OCI-LY3 (cell line): ENCODE measurements around the gene VAC14.

Experiments used
- H2AFZ ChIP-seq: fragments of 200-600, 300-600 bp; shearing (Covaris generic); 2 replicates; pipeline ENCODE4 v1.6.0; 2014; ENCODE audit warnings: antibody characterized with exemption, low read depth, low read length
- H3K27ac ChIP-seq: fragments of 200-600, 300-600 bp; sonication (generic); 2 replicates; pipeline ENCODE4 v1.5.1; 2014; ENCODE audit warnings: mild to moderate bottlenecking, low read length, moderate library complexity, mixed read lengths
- H3K27me3 ChIP-seq: fragments of 200-600, 300-600 bp; sonication (generic); 2 replicates; pipeline ENCODE4 v1.6.1; 2014; ENCODE audit warnings: low read depth, low read length, mixed read lengths
- H3K36me3 ChIP-seq: fragments of 200-600, 300-600 bp; sonication (generic); replicated peaks from 2 replicates; pipeline ENCODE3; 2014; ENCODE audit warnings: low read depth, low read length, mixed read lengths
- H3K4me1 ChIP-seq: fragments of 300-600, 200-600 bp; sonication (generic); 2 replicates; pipeline ENCODE4 v1.6.1; 2014; ENCODE audit warnings: low read length, mixed read lengths
- H3K4me2 ChIP-seq: fragments of 200-600, 300-600 bp; sonication (generic); 2 replicates; pipeline ENCODE4 v1.6.1; 2014; ENCODE audit warnings: low read length, mixed read lengths
- H3K4me3 ChIP-seq: fragments of 300-600, 200-600 bp; sonication (generic); 2 replicates; pipeline ENCODE4 v1.5.1; 2014; ENCODE audit warnings: antibody characterized with exemption, mild to moderate bottlenecking, low read length, moderate library complexity
- H3K79me2 ChIP-seq: fragments of 300-600, 200-600 bp; shearing (Covaris generic); 2 replicates; pipeline ENCODE4 v1.6.1; 2014; ENCODE audit warnings: mild to moderate bottlenecking, low read length, mixed read lengths
- H3K9ac ChIP-seq: fragments of 300-600, 200-600 bp; shearing (Covaris generic); 2 replicates; pipeline ENCODE4 v1.6.0; 2014; ENCODE audit warnings: mild to moderate bottlenecking, low read length, moderate library complexity
- H3K9me3 ChIP-seq: fragments of 200-600, 300-600 bp; shearing (Covaris generic); 2 replicates; pipeline ENCODE4 v1.6.1; 2014; ENCODE audit warnings: low read length, mixed read lengths; ENCODE audit not compliant: insufficient read depth
- H4K20me1 ChIP-seq: fragments of 200-600, 300-600 bp; sonication (generic); 2 replicates; pipeline ENCODE4 v1.6.1; 2016; ENCODE audit warnings: low read length, mixed read lengths; ENCODE audit not compliant: insufficient read depth
- EZH2phosphoT487 ChIP-seq: fragments of 200-600 bp; shearing (Covaris generic); IDR thresholded peaks from 2 replicates; pipeline ENCODE4 v1.6.1; 2018; ENCODE audit warnings: antibody characterized with exemption, mixed run types, low read depth
- TF ChIP-seq, protein P1 (sequence below): fragments of 200-600, 300-600 bp; sonication (generic); IDR thresholded peaks from 2 replicates; pipeline ENCODE4 v1.5.1; 2014; ENCODE audit warnings: antibody characterized with exemption, low read length, low read depth

The VAC14 gene

DNA sequence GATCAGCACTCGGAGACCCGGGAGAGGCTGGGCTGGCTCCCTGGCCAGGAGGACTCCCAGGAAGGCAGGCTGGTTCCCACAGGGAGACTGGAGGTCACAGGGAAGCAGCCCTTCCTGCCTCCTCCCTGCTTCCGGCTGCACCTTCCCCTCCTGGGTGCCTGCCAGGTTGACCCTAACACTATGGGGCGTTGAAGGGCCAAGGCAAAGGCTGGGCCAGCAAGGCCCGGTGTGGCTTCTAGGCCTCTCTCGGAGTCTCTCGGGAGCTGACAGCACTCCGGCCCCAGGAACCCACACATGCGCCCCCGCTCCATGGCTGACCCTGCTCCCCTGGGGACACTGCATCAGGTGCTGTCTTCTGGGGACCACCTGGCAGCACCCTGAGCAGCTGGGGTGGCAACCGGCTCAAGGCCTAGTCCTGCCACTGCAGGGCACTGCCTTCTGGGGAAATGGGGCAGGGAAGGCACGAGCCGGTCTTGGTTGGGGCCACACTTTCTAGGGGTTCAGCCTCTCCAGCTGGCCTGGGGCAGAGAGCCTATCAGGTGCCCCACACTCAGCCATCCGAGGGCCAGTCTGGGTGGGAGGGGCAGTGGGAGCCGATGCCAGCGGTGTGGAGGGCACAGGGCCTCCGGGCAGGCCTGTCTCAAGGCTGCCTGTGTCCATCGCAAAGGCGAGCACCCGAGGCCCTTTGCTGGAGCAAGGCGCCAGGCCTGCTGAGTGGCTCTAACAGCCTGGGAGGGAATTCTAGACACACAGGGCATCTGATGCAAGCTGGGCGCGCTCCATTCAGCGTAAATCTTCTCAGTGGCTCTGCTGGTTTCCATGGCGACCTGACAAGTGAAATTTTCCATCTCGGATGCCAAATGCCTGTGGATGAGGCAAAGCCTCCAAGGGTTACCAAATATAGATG, 109.5 kb downstream of the VAC14 start:
- Histone ChIP-seq H3K9ac (no peak overlapping the region), H3K9me3 (no peaks in the 10 kb centered on the region), H2AFZ (no peak overlapping the region), H3K4me1 (no peaks in the 10 kb centered on the region), H3K4me2 (no peak overlapping the region), H3K4me3 (no peak overlapping the region), H3K27me3 (no peaks in the 10 kb centered on the region), H4K20me1 (no peaks in the 10 kb centered on the region), H3K79me2 (no peaks in the 10 kb centered on the region), H3K27ac (no peak overlapping the region), H3K36me3 (no peaks in the 10 kb centered on the region)
- TF ChIP-seq, protein P1, sequence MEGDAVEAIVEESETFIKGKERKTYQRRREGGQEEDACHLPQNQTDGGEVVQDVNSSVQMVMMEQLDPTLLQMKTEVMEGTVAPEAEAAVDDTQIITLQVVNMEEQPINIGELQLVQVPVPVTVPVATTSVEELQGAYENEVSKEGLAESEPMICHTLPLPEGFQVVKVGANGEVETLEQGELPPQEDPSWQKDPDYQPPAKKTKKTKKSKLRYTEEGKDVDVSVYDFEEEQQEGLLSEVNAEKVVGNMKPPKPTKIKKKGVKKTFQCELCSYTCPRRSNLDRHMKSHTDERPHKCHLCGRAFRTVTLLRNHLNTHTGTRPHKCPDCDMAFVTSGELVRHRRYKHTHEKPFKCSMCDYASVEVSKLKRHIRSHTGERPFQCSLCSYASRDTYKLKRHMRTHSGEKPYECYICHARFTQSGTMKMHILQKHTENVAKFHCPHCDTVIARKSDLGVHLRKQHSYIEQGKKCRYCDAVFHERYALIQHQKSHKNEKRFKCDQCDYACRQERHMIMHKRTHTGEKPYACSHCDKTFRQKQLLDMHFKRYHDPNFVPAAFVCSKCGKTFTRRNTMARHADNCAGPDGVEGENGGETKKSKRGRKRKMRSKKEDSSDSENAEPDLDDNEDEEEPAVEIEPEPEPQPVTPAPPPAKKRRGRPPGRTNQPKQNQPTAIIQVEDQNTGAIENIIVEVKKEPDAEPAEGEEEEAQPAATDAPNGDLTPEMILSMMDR, result no peak
- no peak for TF ChIP-seq EZH2phosphoT487

DNA sequence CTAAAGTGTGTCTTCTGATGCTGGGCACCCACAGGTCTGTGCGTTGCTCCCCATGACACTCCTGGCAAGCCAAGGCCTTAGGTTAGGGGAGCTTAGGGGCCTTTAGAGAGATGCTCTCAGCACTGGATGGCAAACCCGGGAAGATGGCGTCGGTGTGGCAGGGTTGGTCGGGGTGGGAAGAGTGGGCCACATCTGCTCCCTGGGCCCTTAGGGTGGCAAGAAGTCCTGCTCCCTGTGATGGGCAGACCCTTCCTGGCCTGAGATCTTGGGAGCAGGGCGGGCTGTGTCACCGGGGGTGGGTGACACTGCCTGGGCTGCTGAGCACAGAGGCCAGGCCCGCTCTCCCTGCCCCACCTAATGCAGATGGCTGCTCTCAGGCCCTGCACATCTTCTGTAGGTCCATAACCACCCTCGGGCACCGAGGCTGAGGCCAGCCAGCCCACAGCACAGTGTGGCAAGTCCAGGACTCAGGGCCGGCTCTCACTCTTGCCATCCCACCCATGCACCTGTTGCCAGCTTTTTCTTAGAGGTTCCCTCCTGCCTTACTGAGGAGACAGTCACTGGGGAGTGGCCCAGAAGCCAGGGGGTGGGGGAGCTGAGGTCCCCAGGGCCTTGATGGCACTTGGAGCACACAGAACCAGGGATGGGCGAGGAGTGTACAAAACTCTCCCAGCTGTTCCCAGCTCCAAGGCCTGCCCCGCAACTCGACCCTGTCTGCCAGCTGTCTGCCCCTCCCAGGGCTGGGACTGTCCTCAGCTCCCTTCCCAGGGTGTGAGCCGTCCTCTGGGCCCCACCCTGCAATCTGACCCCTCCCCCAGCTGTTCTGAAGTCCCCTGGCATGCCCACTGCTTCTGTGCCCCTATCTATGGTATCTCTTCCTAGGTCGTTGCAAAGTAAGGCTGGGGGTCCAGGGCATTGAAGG, 110.7 kb downstream of the VAC14 start:
- Histone ChIP-seq H2AFZ (no peak overlapping the region), H3K4me3 (no peak overlapping the region), H3K9ac (no peak overlapping the region), H3K4me2 (no peak overlapping the region), H3K79me2 (no peaks in the 10 kb centered on the region), H3K9me3 (no peaks in the 10 kb centered on the region), H3K4me1 (no peaks in the 10 kb centered on the region), H4K20me1 (no peaks in the 10 kb centered on the region), H3K36me3 (no peaks in the 10 kb centered on the region), H3K27me3 (no peaks in the 10 kb centered on the region), H3K27ac (no peak overlapping the region)
- no peak for TF ChIP-seq EZH2phosphoT487
- TF ChIP-seq, protein P1, result no peak

DNA sequence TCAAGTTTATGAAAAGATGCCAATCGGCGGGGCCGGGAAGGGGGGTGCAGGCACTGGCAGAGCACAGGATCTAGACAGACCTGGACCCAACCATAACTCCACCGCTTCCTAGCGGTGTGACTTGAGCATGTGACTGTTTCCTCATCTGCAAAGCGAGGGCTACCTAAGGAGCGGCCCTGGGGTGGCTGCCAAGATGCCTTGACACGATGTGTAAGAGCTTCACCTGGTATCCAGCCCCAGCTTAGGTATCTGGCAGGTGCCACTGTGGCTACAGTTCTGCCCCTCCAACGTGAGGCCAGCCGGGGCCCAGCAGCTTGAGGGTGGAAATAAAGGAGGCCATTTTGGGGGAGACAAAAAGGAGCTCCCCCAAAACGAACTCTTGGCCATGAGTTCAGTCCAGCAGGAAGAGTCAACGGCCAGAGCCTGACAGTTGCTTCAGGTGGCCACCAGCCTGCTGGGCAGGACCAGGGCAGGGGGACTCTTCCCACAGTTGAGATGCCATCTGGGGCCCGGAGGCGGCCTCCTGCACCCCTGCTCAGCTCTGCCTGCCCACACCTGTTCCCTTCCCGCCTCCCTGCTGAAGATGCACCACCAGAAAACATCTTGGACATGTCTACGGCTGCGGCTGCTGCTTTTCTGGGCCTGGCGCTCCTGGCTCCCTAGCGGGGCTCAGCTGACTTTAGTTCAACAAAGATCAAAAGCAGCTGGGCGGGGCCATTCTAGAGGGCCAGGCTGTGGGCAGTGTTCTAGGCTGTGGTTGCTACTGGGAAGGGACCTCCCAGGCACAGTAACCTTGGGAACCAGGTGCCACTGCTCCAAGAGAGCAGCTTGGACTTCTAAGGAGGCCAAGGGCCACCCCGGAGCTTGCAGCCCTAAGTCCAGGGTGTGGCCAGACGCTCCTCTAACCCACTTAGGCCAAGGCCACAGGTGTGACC, 111.7 kb downstream of the VAC14 start:
- Histone ChIP-seq H3K9me3 (no peaks in the 10 kb centered on the region), H2AFZ (no peak overlapping the region)

More for the DNA sequence above, 111.7 kb downstream of the VAC14 start:
- TF ChIP-seq, protein P1, result no peak
- no peak for TF ChIP-seq EZH2phosphoT487
- Histone ChIP-seq H3K4me1 (no peaks in the 10 kb centered on the region), H3K36me3 (no peaks in the 10 kb centered on the region), H3K4me2 (no peak overlapping the region), H3K27ac (no peak overlapping the region), H3K27me3 (no peaks in the 10 kb centered on the region), H3K4me3 (no peak overlapping the region), H3K9ac (no peak overlapping the region), H4K20me1 (no peaks in the 10 kb centered on the region), H3K79me2 (no peaks in the 10 kb centered on the region)
